Activated T-cell treated with anti-CD3 and anti-CD28 coated beads for 48 hours (primary cell): ENCODE data around the gene RASAL2.
"Not testable (repeated sequence)": the region's sequence is repeated elsewhere in the genome, so short reads cannot be mapped to it uniquely, and the experiment has no call there.

Experiments
- DNase-seq: peaks from one replicate; pipeline ENCODE4 v3.0.0-alpha.2; 2020; ENCODE audit warnings: low read depth

RASAL2 gene

DNA sequence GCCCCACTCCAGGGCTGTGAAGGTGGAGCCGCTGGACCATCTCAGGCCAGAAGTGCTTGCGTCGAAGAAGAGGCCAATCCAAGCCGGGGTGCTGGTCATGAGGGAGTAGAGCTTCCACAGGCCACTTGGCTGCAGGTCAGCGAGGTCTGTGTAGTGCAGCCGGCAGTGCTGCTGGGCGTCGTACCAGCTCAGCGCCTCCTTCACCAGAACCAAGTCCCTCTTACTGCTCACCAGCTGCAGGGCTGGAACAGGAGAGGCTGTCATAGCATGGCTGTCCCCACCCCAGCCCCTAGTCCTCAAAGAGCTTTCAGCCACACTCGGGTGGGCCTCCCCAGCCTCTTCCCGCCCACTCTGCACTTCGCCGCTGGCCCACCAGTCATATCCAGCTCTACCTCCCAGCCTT, 400.7 kb downstream of the RASAL2 start:
- no peak for DNase-seq

DNA sequence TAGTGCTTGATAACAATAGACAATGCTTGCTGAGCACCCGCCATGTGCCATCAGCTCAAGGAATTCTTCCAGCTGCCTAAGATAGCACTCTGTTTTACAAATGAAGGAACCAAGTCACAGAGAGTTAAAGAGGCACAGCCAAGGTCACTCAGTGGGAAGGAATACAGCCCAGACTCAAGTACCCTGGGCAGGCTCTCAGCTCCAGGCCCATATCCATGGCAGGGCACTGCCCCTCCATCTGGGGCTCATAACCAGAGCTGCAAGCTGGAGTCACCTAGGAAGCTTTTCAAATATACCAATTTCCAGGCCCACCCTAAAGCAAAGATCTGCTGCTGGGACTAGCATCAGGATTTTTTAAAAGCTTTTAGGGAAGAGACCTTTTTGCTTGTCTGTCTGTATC, 401.3 kb downstream of the RASAL2 start:
- no peak for DNase-seq

DNA sequence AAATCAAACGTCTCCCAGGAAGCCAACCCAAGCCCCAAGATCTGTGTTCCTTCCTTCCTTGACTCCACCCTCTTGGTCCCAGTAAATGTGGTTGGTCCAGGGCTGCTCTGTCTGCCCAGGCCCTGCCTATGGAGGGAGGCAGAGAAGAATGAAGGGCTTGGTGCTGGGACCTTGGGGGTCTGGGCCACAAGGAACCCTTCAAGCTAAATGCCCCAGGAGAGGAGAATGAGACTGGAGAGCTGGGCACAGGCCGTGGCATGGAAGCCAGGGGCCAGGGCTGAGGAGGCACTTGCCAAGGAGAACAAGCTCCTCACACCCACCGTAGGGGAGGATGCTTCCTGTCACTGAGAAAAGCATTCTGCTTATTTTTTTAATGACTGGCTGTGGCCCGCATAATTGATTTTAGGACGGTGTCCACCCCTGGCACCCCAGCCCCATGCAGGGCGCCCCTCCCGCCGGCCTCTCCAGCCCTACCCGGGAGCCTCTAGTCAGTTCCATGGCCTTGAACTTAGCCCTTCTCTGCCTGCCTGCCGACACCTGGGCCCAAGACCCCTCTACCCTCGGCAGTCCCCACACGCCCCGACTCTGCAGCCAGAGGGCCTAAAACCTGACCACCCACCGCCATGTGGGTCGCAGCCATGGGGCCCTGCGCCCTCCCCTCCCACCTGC, 402.0 kb downstream of the RASAL2 start:
- DNase-seq, result no peak

DNA sequence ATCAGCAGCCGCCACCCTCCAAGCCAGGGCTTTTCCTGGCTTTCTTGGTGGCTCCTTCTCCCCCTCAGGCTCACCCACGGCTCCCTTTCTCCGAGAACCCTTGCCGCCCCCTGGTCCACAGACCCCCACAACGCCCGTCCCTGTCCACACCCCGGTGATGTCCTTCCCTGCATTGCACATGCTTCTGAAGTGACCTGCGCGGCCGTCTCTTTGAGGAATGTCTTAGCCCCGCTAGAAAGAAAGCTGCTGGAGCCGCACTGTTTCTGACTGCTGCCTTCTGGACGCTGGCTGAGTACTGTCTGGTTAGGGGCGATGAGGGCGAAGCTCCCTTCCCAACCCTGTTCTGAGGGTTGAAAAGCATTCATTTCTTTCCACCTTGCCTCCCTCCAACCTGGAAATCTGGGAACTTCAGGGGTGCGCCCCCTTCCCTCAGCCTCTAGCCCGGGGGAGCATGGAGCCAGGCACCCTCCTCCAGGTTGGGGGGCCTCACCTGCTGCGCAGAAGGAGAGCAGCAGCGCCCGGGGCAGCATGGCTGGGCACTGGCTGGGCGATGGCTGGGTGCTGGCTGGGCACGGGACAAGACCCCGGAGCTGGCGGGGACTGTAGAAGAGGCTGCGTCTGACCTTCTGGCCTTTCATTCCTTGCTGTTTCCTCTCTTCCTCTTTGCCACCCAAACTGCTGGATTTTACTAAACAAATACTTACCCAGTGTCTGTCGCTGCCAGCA, 402.7 kb downstream of the RASAL2 start, which contains the start of gene CLEC20A:
Gene CLEC20A, minus strand, starts transcription at position 555 of the 726 bp plus-strand sequence. Its CDS starts 25 bp downstream, at position 530.
- DNase-seq, result no peak

DNA sequence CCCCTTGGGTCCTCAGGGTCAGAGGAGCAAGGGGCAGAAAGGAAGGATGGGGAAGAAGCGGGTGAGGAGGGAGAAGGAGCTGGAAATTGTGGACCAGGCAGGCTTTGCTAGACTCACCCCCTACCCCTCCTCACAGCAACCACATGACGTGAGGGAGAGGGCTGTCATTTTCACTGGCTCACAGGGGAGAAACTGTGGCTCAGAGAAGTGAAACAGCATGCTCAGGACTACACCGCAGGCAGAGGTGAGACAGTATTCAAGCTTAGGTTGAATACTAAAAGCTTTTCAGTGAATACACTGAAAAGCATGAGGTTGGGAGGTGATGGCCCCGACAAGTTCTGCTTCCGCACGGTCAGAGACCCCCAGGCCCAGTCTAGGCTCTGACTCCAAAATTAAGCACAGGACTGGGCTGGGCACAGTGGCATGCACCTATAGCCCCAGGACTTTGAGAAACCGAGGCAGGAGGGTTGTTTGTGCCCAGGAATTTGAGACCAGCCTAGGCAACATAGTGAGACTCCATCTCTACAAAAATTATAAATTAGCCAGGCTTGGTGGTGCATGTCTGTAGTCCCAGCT, 404.1 kb downstream of the RASAL2 start:
- DNase-seq, result no peak

GRCh38 chr1:178498896-178499675, 405.2 kb downstream of the RASAL2 start:
- no peak for DNase-seq

DNA sequence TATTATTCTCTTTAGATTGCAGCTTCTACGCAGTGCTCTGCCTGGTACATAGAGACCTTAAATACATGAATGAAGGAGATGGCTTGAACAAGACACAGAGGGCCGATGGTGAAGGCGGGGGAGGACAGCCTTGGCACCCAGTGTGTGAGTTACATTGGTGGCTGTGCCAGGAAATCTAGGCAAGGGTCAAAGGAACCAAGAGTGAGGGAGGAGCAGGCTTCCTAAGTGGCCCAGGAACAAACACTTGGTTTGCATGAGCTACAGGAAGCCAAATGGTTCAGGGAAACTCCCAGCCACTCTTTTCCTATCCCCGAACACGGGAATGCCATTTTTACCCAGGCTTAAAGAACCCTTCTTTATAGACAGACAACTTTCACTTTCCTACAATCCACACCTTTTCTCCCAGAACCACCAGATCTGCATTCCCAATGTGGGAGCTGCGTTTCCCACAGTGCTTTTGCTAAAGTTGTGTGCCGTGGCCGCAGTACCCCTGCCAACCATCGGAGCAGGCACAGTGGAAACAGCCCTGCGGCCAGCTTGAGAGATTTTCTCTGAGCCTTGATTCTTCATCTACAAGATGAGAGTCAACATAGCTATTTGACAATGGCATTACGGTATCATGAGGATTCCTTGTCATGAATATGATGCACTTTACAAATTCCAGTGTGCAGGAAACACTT, 406.3 kb downstream of the RASAL2 start:
- no peak for DNase-seq

- DNase-seq, result no peak
These were observed 407.1 kb downstream of the RASAL2 start for GRCh38 chr1:178500936-178501554.

DNA sequence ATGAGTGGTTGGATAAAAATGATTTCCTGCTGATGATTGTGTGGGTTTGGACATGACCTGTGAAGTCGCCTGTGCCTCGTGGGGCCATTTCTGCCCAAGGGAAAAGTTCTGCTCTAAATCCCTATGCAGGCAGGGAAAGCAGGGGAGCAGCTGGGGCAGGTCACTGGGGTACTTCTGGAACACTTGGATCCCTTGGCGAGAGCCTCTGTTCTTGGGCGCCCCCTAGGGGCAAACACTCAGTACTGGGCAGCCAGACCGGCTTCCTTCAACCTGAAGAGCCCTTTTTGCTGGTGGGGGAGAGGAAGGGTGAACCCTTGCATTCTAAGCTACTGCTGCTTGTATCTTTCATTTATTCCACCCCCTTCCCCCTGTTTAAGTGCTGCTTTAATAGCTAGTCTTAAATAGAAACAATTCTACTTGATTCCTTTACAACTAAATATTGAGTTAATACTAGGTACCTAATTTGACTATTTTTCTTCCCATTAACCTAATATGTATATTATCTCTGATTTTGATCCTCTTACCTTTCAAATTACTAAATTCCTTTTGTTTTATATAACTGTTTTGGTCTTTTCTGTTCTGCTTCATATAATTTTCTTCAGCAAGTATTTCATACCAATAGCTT, 407.9 kb downstream of the RASAL2 start:
- peak; percentile 59 for DNase-seq

- no peak for DNase-seq
These were observed 408.4 kb downstream of the RASAL2 start for GRCh38 chr1:178502330-178502714.

- no peak for DNase-seq
These were observed 409.0 kb downstream of the RASAL2 start for GRCh38 chr1:178502856-178503255.

DNA sequence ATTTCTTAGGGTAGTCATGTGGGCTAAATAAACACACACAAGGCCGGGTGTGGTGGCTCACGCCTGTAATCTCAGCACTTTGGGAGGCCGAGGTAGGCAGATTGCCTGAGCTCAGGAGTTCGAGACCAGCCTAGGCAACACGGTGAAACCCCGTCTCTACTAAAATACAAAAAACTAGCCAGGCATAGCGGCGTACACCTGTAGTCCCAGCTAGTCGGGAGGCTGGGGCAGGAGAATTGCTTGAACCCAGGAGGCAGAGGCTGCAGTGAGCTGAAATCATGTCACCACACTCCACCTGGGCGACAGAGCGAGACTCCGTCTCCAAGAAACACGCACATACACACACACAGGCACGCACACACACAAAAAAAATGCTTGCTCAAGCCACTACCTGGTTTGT, 409.4 kb downstream of the RASAL2 start:
- not testable (repeated sequence) for DNase-seq

DNA sequence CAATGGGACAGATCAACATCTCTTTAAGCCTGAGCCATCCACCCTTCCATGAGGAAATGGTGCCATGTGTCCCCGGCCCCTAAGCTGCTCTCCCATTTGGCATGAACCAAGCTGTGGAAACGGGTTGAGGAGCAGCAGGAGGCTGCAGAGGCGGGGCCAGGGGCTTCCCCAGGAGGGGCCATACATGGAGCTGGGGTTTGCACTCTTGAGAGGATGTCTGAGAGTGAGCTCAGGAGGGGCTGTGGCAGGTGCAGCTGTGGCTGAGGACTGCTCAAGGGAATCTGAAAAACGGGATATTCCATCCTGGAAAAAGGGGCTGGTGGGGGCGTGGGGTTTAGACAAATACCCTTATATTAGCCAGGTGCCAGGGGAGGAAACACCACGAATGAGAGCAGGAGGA, 409.9 kb downstream of the RASAL2 start:
- no peak for DNase-seq

DNA sequence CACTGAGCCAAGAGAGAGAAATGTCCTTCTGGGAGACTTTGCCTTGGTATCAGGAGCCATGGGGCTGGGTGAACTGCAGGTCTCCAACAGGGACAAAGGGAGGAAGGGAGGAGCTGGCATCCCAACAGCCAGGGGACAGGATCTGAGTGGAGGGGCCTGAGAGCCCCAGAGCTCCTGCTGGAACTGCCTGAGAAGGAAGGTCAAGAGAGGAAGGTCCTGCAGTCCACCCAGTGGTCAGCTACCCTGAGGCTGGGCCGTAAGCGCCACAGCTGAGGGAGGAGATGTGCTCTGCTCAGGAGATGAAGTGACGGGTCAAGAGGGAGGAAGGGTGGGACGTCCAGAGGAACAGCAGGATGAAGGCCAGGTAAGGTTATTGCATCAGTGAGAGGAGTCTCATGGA, 410.4 kb downstream of the RASAL2 start:
- no peak for DNase-seq

DNA sequence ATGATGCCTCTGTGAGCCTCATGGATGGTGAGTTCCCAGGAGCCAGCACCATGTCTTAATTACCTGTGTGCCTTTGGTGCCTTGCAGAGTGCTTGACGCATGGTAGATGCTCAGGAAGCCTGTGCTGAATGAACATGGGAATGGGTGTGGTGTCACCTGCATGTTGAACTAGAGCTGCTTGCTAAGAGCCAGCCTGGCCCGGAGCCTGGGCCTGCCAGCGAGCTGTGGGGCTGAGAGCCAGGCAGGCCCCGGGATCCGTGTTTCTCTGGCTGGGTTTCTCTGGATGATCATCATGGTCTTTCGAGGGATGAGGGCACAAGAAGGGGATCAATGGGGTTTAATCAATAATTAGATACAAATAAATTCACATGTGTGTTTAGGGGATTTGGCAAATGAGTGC, 412.3 kb downstream of the RASAL2 start:
- DNase-seq, result no peak

DNA sequence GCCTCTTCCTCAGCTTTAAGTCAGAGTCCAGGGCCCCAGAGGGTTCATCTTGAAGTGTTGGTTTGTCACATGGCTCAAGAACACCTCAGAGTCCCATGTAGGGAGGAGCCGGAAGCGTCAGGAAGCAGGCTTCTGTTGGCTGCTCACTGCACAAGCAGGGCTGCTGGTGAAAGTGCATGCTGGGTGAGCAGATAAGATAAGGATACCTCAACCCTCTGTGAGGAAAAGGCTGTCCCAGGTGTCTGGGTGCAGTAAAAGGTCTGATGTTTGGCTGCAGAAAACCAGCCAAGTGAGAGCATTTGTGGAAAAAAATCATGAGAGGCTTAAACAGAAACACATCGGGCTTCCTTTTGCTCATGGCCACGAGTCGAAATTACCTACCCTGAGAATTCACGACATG, 412.8 kb downstream of the RASAL2 start:
- DNase-seq, result no peak

DNA sequence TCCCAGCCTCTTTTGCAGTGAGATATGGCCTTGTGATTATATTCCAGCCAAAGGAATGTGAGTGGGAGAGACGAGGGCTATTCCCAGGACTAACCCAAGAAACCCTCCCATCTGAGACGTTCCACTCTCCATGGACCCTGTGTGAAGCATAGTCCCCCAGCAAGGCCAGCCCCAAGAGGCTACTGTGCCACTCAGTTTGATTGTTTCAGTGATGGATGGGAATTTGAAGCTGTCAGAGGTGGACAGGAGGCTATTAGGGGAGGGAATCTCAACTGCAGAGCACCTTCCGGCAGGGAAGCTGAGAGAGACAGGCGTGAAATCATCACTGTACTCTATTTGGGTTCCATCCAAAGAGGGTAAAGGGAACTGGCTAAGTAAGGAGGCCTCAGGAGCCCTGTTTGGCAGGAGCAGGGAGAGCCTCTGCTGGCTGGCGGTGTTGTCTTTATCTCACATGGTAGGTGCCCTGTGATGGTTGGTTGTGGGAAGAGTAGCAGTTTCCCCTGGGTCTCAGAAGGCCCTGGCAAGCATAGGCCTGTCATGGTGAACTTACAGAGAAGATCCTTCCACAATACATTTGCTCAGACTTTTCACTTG, 415.6 kb downstream of the RASAL2 start:
- DNase-seq, result no peak

GRCh38 chr1:178510155-178510554, 416.3 kb downstream of the RASAL2 start:
- DNase-seq, result no peak

GRCh38 chr1:178512566-178513277, 418.8 kb downstream of the RASAL2 start, which contains the start of gene TEX35:
TSS of gene TEX35 (plus strand) at chr1:178513109. CDS start at chr1:178513189, 80 bp downstream.
- DNase-seq, result no peak
